Fibroblast of skin of back (primary cell): ENCODE measurements around the gene POP4.

Source experiments
- DNase-seq: peaks from one replicate; pipeline ENCODE4 v3.0.0-alpha.2; 2013

POP4 gene

DNA sequence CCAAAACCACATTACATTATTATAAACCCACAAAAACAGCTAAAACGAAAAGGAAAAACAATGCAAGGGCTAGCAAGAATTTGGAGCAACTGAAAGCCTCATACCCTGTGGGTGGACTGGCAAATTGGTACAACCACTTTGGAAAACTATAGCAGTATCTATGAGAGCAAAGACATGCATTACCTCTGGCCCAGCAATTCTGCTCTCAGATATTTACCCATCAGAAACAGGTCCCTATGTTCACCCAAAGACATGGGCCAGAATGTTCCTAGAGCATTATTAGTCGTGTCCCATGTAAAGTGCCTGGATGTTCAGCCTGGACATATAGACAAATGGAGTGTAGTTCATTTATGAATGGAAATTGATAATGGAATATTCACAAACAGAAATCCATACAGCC is 27.9 kb downstream of the POP4 start:
- no peak for DNase-seq

GRCh38 chr19:29634423-29635130 is 28.5 kb downstream of the POP4 start:
- DNase-seq, result no peak

GRCh38 chr19:29635963-29636362 is 29.9 kb downstream of the POP4 start:
- no peak for DNase-seq

- DNase-seq, result no peak
These were observed 30.7 kb downstream of the POP4 start for GRCh38 chr19:29636553-29637360.

DNA sequence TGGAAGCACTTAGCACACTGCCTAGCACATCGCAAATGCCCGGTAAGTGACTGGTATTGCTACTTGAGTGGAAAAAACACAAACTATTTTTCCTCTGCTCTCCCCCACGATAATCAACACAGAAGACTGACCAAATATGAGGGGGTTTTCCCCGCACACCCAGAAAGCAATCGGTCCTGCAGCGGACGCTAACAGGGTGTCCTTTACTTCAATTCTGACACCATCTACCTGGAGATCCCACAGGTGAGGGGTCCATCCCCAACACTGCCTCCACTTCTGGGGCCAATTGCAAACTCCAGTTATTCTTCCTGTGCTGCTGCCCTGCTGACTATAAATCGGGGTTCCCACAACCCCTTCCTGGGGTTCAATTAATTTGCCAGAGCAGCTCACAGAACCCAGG is 33.0 kb downstream of the POP4 start:
- DNase-seq, result no peak

DNA sequence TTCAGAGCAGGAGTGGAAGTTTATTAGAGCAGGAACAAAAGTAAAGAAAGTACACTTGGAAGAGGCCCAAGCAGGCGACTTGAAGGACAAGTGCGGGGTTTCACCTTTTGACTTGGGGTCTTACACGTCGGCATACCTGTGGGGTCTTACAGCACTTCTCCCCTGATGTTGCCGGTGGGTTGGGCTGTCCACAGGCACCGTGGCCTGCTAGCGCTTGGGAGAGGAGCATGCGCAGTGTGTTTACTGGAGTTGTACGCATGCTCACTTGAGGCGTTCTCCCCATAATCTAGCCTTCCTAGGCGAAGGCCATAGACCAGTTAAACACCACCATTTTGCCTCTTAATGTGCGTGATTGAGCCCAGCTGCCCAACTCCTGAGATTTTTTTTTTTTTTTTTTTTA is 34.1 kb downstream of the POP4 start:
- DNase-seq, result no peak

- DNase-seq, result no peak
These were observed 35.5 kb downstream of the POP4 start for GRCh38 chr19:29641597-29641996.

- no peak for DNase-seq
These were observed 37.4 kb downstream of the POP4 start for GRCh38 chr19:29643361-29643935.

DNA sequence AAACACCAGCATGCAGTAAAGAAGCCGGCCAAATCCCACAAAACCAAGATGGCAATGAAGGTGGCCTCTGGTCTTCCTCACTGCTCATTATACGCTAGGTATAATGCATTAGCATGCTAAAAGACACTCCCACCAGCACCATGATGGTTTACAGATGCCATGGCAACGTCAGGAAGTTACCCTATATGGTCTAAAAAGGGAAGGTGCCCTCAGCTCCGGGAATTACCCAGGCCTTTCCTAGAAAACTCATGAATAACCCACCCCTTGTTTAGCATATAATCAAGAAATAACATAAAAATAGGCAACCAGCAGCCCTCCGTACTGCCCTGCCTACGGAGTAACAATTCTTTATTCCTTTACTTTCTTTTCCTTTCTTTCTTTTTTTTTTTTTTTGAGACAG is 38.1 kb downstream of the POP4 start:
- no peak for DNase-seq

DNA sequence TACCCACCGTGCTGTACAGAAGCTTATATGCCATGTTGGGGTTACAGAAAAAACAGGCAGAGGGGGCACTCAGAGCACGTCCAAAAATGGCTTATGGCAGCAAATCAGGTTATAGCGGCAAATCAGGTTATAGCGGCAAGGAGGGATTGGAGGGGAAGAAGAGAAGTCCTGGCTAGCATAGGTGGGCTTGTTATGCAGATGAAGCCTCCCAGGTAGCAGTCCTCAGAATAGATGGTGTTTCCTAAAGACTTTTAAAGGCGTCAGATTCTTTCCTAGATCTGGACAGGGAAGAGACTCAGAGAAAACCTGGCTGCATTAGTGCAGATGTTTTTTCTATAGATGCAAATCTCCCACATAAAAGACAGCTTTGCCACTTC is 39.4 kb downstream of the POP4 start:
- DNase-seq, result no peak

DNA sequence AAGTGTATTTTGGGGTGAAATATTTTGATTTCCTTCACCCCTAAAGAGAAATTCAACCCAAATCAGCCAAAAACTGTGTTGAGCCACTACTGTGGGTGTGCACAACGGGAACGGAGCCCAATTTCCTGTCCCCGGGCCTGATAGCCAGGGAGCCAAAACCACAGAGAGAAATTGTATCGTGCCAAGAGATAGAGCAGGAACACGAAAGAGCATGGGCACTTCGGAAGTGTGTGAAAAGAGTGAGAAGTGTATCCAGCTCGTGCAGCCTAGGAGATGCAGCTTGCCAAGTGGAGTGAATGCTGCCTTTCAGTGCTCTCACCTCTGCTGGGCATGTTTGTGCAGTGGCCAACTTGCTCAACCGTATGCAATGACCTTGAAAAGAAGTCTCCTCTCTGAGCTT is 39.8 kb downstream of the POP4 start:
- DNase-seq, result peak; percentile 38

DNA sequence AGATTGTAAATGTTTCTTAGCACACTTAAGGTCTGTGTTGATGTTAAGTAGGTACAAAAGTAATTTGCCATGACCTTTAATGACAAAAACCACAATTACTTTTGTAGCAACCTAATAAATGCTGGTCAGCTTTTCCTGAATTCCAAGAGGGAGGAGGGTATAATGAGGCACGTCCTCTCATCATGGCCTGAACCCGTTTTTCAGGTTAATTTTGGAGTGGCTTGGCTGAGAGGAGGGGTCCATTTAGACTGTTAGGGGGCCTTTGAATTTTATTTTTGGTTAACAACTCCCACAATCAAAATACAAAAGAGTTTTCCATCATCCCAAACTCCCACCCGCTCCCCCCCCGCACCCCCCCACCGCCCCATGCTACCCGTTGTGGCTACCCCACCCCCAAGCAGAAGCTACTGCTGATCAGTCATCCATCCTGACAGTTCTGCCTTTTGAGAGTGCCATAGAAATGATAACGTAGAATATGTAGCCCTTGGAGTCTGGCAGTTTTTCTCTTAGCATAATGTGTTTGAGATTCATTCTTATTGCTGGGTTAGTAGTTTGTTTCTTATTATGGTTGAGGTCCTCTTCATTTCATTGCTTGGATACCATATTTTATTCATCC is 44.8 kb downstream of the POP4 start:
- no peak for DNase-seq

DNA sequence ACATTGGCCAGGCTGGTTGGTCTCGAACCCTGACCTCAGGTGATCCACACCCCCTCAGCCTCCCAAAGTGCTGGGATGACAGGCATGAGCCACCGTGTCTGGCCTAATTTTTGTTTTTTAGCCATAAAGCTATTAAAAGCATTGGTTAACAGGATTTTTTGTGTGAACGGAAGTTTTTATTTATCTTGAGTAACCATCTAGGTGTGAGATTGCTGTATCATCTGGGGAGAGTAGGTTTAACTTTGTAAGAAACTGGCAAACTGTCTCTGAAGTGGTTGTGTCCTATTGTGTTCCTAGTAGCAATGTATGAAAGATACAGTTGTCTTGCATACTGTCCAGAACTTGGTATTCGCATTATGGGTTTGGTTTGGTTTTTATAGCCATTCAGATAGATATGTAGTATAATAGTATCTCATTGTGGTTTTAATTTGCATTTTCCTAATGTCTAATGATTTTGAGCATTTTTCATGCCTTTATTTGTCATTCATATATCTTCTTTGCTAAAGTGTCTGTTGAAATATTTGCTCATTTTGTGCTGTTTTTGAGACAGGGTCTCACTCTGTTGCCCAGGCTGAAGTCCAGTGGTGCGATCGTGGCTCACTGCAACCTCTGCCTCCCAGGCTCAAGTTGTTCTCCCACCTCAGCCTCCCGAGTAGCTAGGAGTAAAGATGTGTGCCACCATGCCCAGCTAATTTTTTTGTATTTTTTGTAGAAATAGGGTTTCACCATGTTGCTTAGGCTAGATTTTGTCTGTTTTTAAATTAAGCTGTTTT is 45.7 kb downstream of the POP4 start:
- no peak for DNase-seq

DNA sequence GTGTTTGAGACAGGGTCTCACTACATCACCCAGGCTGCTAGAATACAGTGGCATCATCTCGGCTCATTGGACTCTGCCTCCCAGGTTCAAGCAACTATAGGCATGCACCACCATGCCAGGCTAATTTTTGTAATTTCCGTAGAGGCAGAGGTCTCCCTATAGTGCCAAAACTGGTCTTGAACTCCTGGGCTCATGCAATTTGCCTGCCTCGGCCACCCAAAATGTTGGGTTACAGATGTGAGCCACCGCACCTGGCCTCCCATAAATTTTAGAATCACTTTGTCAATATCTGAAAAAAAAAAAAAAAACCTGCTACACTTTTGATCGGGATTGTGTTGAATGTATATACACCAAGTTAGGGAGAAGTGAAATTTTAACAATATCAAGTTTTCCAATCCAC is 47.3 kb downstream of the POP4 start:
- DNase-seq, result no peak

GRCh38 chr19:29655648-29656335 is 49.7 kb downstream of the POP4 start:
- DNase-seq, result no peak

- DNase-seq, result no peak
These were observed 52.3 kb downstream of the POP4 start for GRCh38 chr19:29658221-29658991.

DNA sequence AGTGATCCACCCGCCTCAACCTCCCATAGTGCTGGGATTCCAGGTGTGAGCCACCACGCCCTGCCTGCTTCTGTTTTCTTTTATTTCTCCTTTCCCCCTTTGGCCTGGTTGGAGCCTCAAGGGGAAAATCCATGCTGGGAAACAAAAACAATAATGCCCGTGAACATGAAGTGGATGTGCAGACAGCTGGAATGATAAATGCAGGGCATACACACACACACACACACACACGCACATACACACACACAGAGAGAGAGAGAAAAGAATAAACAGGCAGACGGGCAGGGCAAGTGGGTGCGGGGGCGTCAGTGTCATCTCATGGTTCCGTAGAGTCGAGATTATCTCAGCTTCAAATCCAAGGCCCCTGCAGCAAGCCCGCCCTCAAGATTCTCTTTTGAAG is 54.8 kb downstream of the POP4 start:
- no peak for DNase-seq

DNA sequence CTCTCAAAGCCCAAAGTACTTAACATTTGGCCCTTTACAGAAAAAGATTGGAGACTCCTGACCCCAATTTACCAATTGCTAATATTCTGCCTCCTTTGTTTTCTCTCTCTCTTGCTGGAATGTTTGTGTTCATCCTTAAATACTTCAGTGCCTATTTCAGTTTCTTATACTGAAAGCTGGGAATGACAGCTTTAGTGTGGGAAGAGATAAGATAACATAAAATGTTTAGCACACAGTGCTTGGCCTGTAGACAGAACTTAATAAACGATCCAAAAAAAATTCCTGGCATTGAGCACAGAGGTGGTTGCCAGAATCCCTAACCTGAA is 56.2 kb downstream of the POP4 start:
- no peak for DNase-seq

DNA sequence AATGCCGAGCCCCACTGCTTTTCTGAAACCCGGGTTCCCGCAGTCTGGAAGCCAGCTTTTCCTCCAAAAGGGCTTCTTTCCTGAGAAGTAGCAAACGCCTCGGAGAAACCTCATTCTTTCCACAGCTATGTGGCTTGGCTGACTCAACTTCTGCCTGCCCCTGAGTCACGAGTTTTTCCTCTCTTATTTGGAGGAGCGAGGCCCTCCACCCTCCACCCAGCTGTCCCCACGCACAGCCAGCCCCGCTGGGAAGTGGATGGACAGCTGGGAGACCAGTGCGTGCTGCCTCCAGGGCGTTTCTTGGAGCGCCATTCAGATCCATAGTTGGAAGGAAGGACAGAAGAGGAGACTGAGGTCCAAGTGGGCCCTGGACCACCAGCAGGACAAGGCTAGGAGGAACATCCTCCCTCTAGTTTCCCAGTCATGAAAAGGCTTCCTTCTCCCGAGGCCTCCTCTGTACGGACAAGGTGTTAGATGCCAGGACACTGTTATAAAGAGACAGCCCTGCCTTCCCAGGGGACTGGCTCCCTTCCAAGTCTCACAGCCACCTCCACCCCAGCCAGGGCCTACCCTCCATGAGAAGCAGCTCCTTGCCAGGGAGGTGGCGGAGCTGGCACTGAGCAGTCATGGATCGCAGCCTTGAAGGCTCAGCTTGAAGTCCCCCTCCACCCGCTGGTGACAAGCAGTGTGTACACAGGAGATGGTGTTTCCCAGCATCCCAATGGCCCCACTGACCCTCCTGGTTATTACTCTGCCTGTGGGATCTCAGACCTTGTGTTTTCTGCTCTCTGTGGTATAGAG is 56.7 kb downstream of the POP4 start:
- peak; percentile 93 for DNase-seq
